HCT116 (cell line): ENCODE measurements around the gene PDCD2L. TPM values are rescaled to one million over a fixed set of nuclear protein-coding genes. Genes with fewer than 3 reads are reported as not detected.

ENCODE experiments used
- ATAC-seq: fragments of 200-7000 bp; cut with Tn5 transposase; 2 replicates; pipeline ENCODE4 v1.9.1; 2020; ENCODE audit warnings: mild to moderate bottlenecking, moderate library complexity
- BruUV-seq: library from RNA; stranded (reverse); fragments of 400-500 nt; replicated peaks from 2 replicates; lab custom pipeline; 2021; lab: Mats Ljungman, UMichigan
- CTCF ChIA-PET: fragments of 300-600 bp; sonication (Branson Sonifier 250); formaldehyde crosslinking; loops from one replicate; lab custom pipeline; 2021; ENCODE audit warnings: antibody characterized with exemption; lab: Charles Lee
- POLR2A ChIA-PET: fragments of 300-600, 350-600 bp; sonication (Branson Sonifier 250); formaldehyde crosslinking; loops from one replicate; lab custom pipeline; 2021; ENCODE audit warnings: antibody characterized with exemption; lab: Charles Lee
- RAD21 ChIA-PET, 2 experiments: fragments of 300-600 bp; sonication (Branson Sonifier 250); formaldehyde crosslinking; loops; one replicate each; lab custom pipeline; 2023; ENCODE audit warnings: low total read pairs in 2 of 2; ENCODE audit not compliant: uncharacterized antibody in 2 of 2, unreplicated experiment in 2 of 2, low non-redundant PET in 1 of 2; lab: Charles Lee
- DNase-seq: peaks from one replicate; pipeline ENCODE4 v3.0.0-alpha.2; 2010; ENCODE audit warnings: low read depth, low spot score
- H2AFZ ChIP-seq: fragments of 200-600 bp; shearing (Covaris generic), sonication (generic); 2 replicates; pipeline ENCODE4 v1.6.1; 2017; ENCODE audit warnings: low read depth, mixed run types, mixed read lengths, antibody characterized with exemption, low read length; ENCODE audit not compliant: poor library complexity, severe bottlenecking
- H3K27ac ChIP-seq: 2 replicates; pipeline ENCODE4 v1.5.1; 2012; ENCODE audit warnings: low read depth, low read length
- H3K27me3 ChIP-seq: fragments of 200-600 bp; sonication (generic); 2 replicates; pipeline ENCODE4 v1.6.1; 2016; ENCODE audit warnings: mixed run types, low read length, mixed read lengths; ENCODE audit not compliant: insufficient read depth
- H3K36me3 ChIP-seq, 2 experiments: fragments of 200-500 bp in 1 of 2; fragments of 200-600 bp in 1 of 2; sonication (Bioruptor generic) in 1 of 2; sonication (generic) in 1 of 2; 2 replicates each; pipeline versions ENCODE4 v1.5.1 to v1.6.1; 2014 to 2016; ENCODE audit warnings: low read length in 2 of 2, inconsistent platforms in 1 of 2, mixed read lengths in 1 of 2, mixed run types in 1 of 2; ENCODE audit not compliant: insufficient read depth in 2 of 2, control insufficient read depth in 1 of 2
- H3K4me1 ChIP-seq, 2 experiments: fragments of 200-600 bp in 1 of 2; sonication (generic) in 1 of 2; 2 replicates each; pipeline versions ENCODE4 v1.5.1 to v1.6.1; 2012 to 2017; ENCODE audit warnings: low read length in 2 of 2, inconsistent platforms in 1 of 2, mild to moderate bottlenecking in 1 of 2, mixed read lengths in 1 of 2, mixed run types in 1 of 2, moderate library complexity in 1 of 2; ENCODE audit not compliant: insufficient read depth in 2 of 2, control insufficient read depth in 1 of 2
- H3K4me2 ChIP-seq: fragments of 200-600 bp; sonication (generic); 2 replicates; pipeline ENCODE4 v1.6.1; 2017; ENCODE audit warnings: mixed run types, low read length, mixed read lengths
- H3K4me3 ChIP-seq, 2 experiments: fragments of 200-600 bp in 1 of 2; sonication (generic) in 1 of 2; replicated peaks in 1 of 2; 2 replicates each; pipeline ENCODE4 v1.5.1; 2011 to 2016; ENCODE audit warnings: low read length in 2 of 2, control low read depth in 1 of 2, low read depth in 1 of 2, mild to moderate bottlenecking in 1 of 2, mixed read lengths in 1 of 2, mixed run types in 1 of 2
- H3K79me2 ChIP-seq: fragments of 200-600 bp; sonication (generic); 2 replicates; pipeline ENCODE4 v1.6.1; 2017; ENCODE audit warnings: mild to moderate bottlenecking, mixed run types, low read length, moderate library complexity, mixed read lengths; ENCODE audit not compliant: insufficient read depth
- H3K9ac ChIP-seq: fragments of 200-600 bp; sonication (generic); 2 replicates; pipeline ENCODE4 v1.6.1; 2016; ENCODE audit warnings: low read length, mixed read lengths
- H3K9me2 ChIP-seq: fragments of 200-600 bp; sonication (generic), shearing (Covaris generic); 2 replicates; pipeline ENCODE4 v1.6.1; 2017; ENCODE audit warnings: mixed run types, mild to moderate bottlenecking, moderate library complexity; ENCODE audit not compliant: insufficient read depth
- H3K9me3 ChIP-seq, 2 experiments: fragments of 200-500 bp in 1 of 2; fragments of 200-600 bp in 1 of 2; sonication (Bioruptor generic) in 1 of 2; sonication (generic) in 1 of 2; 2 replicates each; pipeline ENCODE4 v1.6.1; 2014 to 2017; ENCODE audit warnings: low read length in 2 of 2, mixed read lengths in 2 of 2, inconsistent platforms in 1 of 2, low read depth in 1 of 2, mild to moderate bottlenecking in 1 of 2, mixed run types in 1 of 2, moderate library complexity in 1 of 2; ENCODE audit not compliant: control insufficient read depth in 1 of 2, insufficient read depth in 1 of 2
- H4K20me1 ChIP-seq: fragments of 200-600 bp; sonication (generic), shearing (Covaris generic); 2 replicates; pipeline ENCODE4 v1.6.1; 2017; ENCODE audit warnings: mixed run types, mild to moderate bottlenecking, moderate library complexity; ENCODE audit not compliant: insufficient read depth
- CBX3 ChIP-seq: IDR thresholded peaks from 2 replicates; pipeline ENCODE4 v1.6.1; 2012; ENCODE audit warnings: low read depth
- EZH2 ChIP-seq: fragments of 200-600 bp; sonication (generic); IDR thresholded peaks from 2 replicates; pipeline ENCODE4 v1.6.1; 2017; ENCODE audit warnings: antibody characterized with exemption, mixed run types
- FOSL1 ChIP-seq: IDR thresholded peaks from 2 replicates; pipeline ENCODE4 v1.6.1; 2012; ENCODE audit warnings: low read depth
- JUND ChIP-seq: IDR thresholded peaks from 2 replicates; pipeline ENCODE4 v1.6.1; 2012
- MAX ChIP-seq: IDR thresholded peaks from 2 replicates; pipeline ENCODE4 v1.6.1; 2012
- RAD21 ChIP-seq: IDR thresholded peaks from 2 replicates; pipeline ENCODE4 v1.6.1; 2012; ENCODE audit warnings: low read depth, mild to moderate bottlenecking
- REST ChIP-seq: IDR thresholded peaks from 2 replicates; pipeline ENCODE4 v1.6.1; 2012; ENCODE audit warnings: low read depth
- SIN3A ChIP-seq: IDR thresholded peaks from 2 replicates; pipeline ENCODE4 v1.6.1; 2012; ENCODE audit warnings: low read depth
- TCF7L2 ChIP-seq: IDR thresholded peaks from 2 replicates; pipeline ENCODE4 v1.7.0; 2011; ENCODE audit warnings: borderline replicate concordance, inconsistent platforms; ENCODE audit not compliant: insufficient read depth, insufficient read length; ENCODE audit errors: extremely low read depth
- YY1 ChIP-seq: IDR thresholded peaks from 2 replicates; pipeline ENCODE4 v1.6.1; 2011; ENCODE audit warnings: low read length, low read depth, moderate library complexity, mild to moderate bottlenecking; ENCODE audit not compliant: insufficient replicate concordance; ENCODE audit errors: extremely low read depth
- ZBTB33 ChIP-seq: IDR thresholded peaks from 2 replicates; pipeline ENCODE4 v1.6.1; 2011; ENCODE audit warnings: mild to moderate bottlenecking, low read length, moderate library complexity; ENCODE audit not compliant: insufficient replicate concordance; ENCODE audit errors: extremely low read depth
- ZFX ChIP-seq: fragments of 450-650 bp; IDR thresholded peaks from 2 replicates; pipeline ENCODE4 v1.6.1; 2017
- ZNF274 ChIP-seq: fragments of 200-500 bp; sonication (Bioruptor generic); IDR thresholded peaks from 2 replicates; pipeline ENCODE4 v1.6.1; 2014; ENCODE audit warnings: mild to moderate bottlenecking, low read depth, low read length, inconsistent platforms
- intact Hi-C: fragments of 100-400 bp; cut with micrococcal nuclease; formaldehyde crosslinking; loops from 2 replicates; pipeline ENCODE4 v1.10.0; 2022
- total RNA-seq: library from RNA; stranded (reverse); gene quantifications from one replicate; pipeline ENCODE4 v1.2.1, GENCODE V29; 2021; ENCODE audit not compliant: unreplicated experiment

Gene PDCD2L
- total RNA-seq, 1 experiment from 2014 or later: 30.0 TPM

- Histone ChIP-seq H3K36me3 (no peaks in the 10 kb centered on the region), H3K9me3 (no peaks in the 10 kb centered on the region), H3K4me3 (peak overlapping the region; percentile 56 to 58), H3K9me2 (no peaks in the 10 kb centered on the region), H3K4me2 (peak overlapping the region; percentile 82), H3K9ac (peak overlapping the region; percentile 58), H3K4me1 (peaks cover 21 to 39% of the 10 kb centered on the region in 2 experiments), H4K20me1 (no peaks in the 10 kb centered on the region), H3K27ac (peak overlapping the region; percentile 79), H3K79me2 (no peaks in the 10 kb centered on the region), H3K27me3 (no peaks in the 10 kb centered on the region), H2AFZ (no peak overlapping the region)
- ATAC-seq: no peak
- intact Hi-C loops: loop anchor here (10.0 kb wide), 1 partner anchor 1185 kb away; no protein-coding TSS in a partner anchor
- POLR2A ChIA-PET: interaction anchor here (1.6 to 1.7 kb wide), 2 partner anchors 28 to 68 kb away, joined by 5 to 7 read pairs; partner anchors contain the start of gene UBA2
- CTCF ChIA-PET: interaction anchor here (0.7 to 1.5 kb wide), 4 partner anchors 9 to 21 kb away, joined by 3 to 6 read pairs (median 4); no protein-coding TSS in a partner anchor
- RAD21 ChIA-PET: no interaction called here
- TF ChIP-seq CBX3 (no peak), SIN3A (0 out of 2 replicates have a peak, but pooled peaks have one; percentile 8), TCF7L2 (no peak)
- TSS peak; percentile 33 for BruUV-seq
- DNase-seq: no peak
These were observed 44.3 kb upstream of the PDCD2L start for GRCh38 chr19:34359954-34360315.

- peak overlapping the region; percentile 58; the same call in 1 of the 2 replicates for H3K9ac ChIP-seq
- no peak for ATAC-seq
- intact Hi-C loops: no loop called here
- no peak for TF ChIP-seq RAD21
- TF ChIP-seq CBX3: no peak
- TF ChIP-seq REST: no peak
- TF ChIP-seq MAX: no peak
- TF ChIP-seq JUND: no peak
- no peak for TF ChIP-seq TCF7L2
- no peak for TF ChIP-seq ZBTB33
- no peak for TF ChIP-seq EZH2
- TF ChIP-seq SIN3A: no peak
- TF ChIP-seq ZNF274: no peak
- TF ChIP-seq YY1: no peak
- TF ChIP-seq ZFX: no peak
- no peak for TF ChIP-seq FOSL1
These were observed 43.8 kb upstream of the PDCD2L start for GRCh38 chr19:34360354-34360909.

More at GRCh38 chr19:34360354-34360909, 43.8 kb upstream of the PDCD2L start:
- no peaks in the 10 kb centered on the region for H3K27me3 ChIP-seq
- H3K9me3 ChIP-seq: no peaks in the 10 kb centered on the region
- H2AFZ ChIP-seq: no peak overlapping the region
- H3K4me1 ChIP-seq: peaks cover 21 to 39% of the 10 kb centered on the region in 2 experiments
- H3K4me2 ChIP-seq: peak overlapping the region; percentile 82
- BruUV-seq: no TSS peak
- RAD21 ChIA-PET: no interaction called here
- CTCF ChIA-PET: interaction anchor here (1.5 kb wide), 1 partner anchor 8 kb away, joined by 6 read pairs; no protein-coding TSS in a partner anchor
- H3K36me3 ChIP-seq: peaks cover 0 to 1% of the 10 kb centered on the region in 2 experiments; a peak in 1 of 4 replicates
- no peak for DNase-seq
- H3K9me2 ChIP-seq: no peaks in the 10 kb centered on the region
- peaks cover 4% of the 10 kb centered on the region for H3K79me2 ChIP-seq
- peak overlapping the region in 1 of 2 experiments; percentile 58; a peak in 2 of 4 replicates for H3K4me3 ChIP-seq
- H4K20me1 ChIP-seq: no peaks in the 10 kb centered on the region
- peak overlapping the region; percentile 79 for H3K27ac ChIP-seq
- POLR2A ChIA-PET: no interaction called here
